LNCaP clone FGC (cell line): ENCODE results near the gene ITPRID1.

Source experiments
- DNase-seq: peaks from one replicate; pipeline ENCODE4 v3.0.0-alpha.2; 2011; ENCODE audit warnings: low read depth
- H3K4me3 ChIP-seq: 2 replicates; pipeline ENCODE4 v1.5.1; 2011; ENCODE audit warnings: mild to moderate bottlenecking, low read depth, low read length, control low read depth
- TF ChIP-seq, protein P1 (sequence below): IDR thresholded peaks from 2 replicates; pipeline ENCODE4 v1.5.1; 2012; ENCODE audit warnings: mild to moderate bottlenecking; ENCODE audit not compliant: control insufficient read depth, insufficient read depth; ENCODE audit errors: extremely low read depth

Gene ITPRID1

GRCh38 chr7:31683445-31684225 lies 169.7 kb downstream of the ITPRID1 start:
- TF ChIP-seq, protein P1, sequence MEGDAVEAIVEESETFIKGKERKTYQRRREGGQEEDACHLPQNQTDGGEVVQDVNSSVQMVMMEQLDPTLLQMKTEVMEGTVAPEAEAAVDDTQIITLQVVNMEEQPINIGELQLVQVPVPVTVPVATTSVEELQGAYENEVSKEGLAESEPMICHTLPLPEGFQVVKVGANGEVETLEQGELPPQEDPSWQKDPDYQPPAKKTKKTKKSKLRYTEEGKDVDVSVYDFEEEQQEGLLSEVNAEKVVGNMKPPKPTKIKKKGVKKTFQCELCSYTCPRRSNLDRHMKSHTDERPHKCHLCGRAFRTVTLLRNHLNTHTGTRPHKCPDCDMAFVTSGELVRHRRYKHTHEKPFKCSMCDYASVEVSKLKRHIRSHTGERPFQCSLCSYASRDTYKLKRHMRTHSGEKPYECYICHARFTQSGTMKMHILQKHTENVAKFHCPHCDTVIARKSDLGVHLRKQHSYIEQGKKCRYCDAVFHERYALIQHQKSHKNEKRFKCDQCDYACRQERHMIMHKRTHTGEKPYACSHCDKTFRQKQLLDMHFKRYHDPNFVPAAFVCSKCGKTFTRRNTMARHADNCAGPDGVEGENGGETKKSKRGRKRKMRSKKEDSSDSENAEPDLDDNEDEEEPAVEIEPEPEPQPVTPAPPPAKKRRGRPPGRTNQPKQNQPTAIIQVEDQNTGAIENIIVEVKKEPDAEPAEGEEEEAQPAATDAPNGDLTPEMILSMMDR: no peak
- H3K4me3 ChIP-seq: no peak overlapping the region
- no peak for DNase-seq

- TF ChIP-seq, protein P1: no peak
- no peak within 1 kb of the TSS for H3K4me3 ChIP-seq
- DNase-seq: no peak
Measured at GRCh38 chr7:31687024-31687748, 173.3 kb downstream of the ITPRID1 start, which contains the start of gene PPP1R17. PPP1R17 (plus strand) TSS chr7:31687215; CDS start chr7:31692442, 5,227 bp downstream.

- DNase-seq: no peak
- TF ChIP-seq, protein P1: no peak
- H3K4me3 ChIP-seq: no peak overlapping the region
Measured at GRCh38 chr7:31688372-31688771, 174.5 kb downstream of the ITPRID1 start.

- TF ChIP-seq, protein P1: no peak
- no peak overlapping the region for H3K4me3 ChIP-seq
- no peak for DNase-seq
Measured at GRCh38 chr7:31688996-31689395, 175.1 kb downstream of the ITPRID1 start.

DNA sequence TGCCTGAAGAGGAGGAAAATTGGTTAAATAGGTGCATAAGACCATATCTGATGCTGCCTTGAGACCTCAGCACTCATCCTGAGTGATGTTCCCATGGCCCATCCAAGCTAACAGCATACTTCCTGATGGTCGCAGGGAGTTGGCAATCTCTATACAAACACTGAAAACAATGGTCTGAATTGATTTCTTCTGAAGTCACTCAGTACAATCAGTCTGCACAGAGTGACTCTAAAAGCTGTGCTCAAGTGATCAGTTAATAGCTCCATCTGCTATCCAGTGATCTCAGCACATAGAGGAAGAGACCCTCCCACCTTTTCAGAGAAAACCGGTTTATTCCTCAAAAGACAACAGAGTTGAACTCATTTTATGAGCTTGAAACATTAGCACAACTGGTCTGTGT lies 177.0 kb downstream of the ITPRID1 start:
- DNase-seq: no peak
- TF ChIP-seq, protein P1: no peak
- no peak overlapping the region for H3K4me3 ChIP-seq

DNA sequence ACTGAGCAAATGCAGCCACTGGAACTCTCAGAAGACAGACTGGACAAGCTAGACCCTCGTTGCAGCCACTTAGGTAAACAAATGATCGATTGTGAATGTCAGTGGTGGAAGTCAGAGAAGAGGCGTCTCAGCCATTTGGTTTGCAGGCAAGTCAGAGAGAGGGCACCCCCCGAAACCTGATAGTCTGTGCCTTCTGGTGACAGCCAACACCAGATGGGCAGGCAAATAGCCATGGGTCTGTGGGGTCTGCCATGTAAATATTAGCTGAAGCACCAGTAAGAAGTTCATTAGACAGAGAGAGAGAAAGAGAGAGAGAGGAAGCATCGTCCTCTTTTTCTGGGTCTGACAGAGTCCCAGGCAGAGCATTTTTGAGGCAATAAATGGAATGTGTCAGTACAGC lies 178.6 kb downstream of the ITPRID1 start:
- TF ChIP-seq, protein P1: no peak
- H3K4me3 ChIP-seq: no peak overlapping the region
- no peak for DNase-seq
